GM21381 (cell line): Measurements from ENCODE around the gene NOS1.
"Not testable (repeated sequence)": the region's sequence is repeated elsewhere in the genome, so short reads cannot be mapped to it uniquely, and the experiment has no call there.

Experiments used
- ATAC-seq: cut with Tn5 transposase; IDR thresholded peaks from one replicate; pipeline ENCODE4 v1.9.1; 2021; ENCODE audit warnings: mild to moderate bottlenecking, moderate library complexity; ENCODE audit not compliant: unreplicated experiment

The NOS1 gene

GRCh38 chr12:117210266-117210918 is 151.0 kb downstream of the NOS1 start:
- no peak for ATAC-seq

DNA sequence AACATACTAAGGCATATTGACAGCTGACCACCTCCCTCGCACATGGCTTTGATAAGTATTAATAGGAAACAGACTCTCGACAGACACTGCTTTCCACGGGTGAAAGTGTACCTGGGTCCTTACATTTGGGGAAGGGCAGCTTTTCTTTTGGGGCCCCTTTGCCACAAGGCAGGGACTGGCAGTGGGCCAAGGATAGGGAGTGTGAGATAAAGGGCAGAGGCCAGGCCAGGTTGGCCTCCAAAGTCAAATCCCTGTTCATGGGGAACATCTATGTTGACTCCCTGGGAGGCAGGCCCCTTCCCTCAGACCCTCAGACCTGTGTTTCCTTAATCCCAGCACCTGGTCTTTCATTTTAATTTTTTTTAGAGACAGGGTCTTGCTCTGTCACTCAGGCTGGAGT is 151.8 kb downstream of the NOS1 start:
- no peak for ATAC-seq

DNA sequence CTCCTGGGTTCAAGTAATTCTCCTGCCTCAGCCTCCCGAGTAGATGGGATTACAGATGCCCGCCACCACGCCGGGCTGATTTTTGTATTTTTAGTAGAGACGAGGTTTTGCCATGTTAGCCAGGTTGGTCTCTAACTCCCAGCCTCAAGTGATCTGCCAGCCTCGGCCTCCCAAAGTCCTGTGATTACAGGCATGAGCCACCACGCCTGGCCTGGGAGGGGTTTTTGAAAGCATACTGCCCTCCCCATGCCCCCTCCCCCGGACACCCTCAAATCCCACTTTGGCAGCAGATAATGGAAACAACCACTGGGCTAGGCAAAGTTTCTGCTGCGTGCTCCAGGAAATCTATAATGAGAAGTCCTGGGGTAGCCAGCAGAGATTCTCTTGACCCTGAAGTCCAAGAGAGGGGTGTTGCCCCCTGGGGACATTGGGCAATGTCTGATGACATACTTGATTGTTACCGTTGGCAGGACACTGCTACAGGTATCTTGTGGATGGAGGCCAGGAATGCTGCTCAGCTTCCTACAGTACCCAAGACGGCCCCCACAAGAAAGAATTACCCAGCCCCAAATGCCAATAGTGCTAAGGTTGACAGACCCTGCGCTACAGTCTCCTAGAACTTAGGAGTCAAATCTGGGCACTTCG is 152.5 kb downstream of the NOS1 start:
- no peak for ATAC-seq

- no peak for ATAC-seq
These were observed 153.2 kb downstream of the NOS1 start for GRCh38 chr12:117208206-117208605.

DNA sequence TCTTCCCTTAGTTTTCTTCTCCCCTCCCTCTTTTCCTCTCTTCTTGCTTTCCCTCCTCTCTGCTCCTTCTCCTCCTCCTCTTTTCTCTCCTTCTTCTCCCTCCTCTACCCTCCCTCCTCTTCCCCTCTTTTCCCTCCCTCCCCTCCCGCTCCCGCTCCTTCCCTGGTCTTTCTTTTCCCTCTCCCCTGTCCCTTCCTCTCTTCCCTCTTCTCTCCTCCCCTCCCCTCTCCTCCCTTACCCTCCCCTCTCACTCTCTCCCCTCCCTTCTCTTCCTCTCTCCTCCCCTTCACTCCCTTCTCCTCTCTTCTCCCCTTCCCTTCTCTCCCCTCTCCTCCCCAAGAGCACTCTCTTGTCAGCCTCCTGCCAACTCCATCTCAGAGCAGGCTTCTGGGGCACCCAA is 153.8 kb downstream of the NOS1 start:
- ATAC-seq, result no peak

- ATAC-seq, result no peak
These were observed 158.9 kb downstream of the NOS1 start for GRCh38 chr12:117202556-117202955.

DNA sequence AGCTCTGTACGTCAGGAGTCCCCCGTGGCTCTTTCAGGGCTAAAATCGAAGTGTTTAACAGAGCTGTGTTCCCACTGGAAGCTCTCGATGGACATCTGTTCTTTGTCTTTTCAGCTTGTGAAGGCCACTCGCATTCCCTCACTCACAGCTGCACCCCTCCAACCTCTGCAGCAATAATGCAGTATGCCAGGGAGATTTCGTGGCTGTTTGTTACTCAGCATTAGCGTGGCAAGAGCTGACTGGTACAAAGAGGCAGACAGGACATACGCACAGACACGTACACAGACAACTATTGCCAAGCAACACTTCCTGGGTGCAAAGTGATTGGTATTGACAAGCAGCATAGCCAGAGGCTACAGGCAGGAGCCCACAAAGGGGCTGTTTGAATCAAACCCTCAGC is 159.4 kb downstream of the NOS1 start:
- ATAC-seq, result no peak

DNA sequence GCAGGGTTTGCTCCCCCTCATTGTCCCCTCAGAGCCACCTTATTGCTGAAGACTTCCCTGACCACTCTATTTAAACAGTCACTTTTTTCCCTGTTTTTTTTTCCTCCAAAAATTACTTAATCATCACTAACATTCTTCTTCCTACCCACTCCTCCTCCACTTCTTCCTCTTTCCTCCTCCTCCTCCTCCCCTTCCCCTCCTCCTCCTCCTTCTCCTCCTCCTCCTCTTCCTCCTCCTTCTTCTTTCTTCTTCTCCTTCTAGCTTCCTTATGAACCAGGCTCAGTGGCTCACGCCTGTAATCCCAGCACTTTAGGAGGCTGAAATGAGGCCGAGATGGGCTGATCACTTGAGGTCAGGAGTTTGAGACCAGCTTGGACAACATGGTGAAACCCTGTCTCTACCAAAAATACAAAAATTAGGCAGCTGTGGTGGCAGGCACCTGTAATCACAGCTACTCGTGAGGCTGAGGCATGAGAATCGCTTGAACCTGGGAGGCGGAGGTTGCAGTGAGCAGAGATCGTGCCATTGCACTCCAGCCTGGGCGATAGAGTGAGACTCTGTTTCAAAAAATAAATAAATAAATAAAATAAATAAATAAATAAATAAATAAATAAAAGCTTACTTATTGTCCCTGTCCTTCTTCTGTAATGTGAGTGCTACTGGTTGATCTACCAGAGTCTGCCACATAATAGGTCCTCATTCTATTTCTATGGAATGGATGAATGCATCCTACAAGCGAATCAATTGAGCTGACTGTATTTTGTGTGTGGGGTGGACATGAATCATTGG is 161.3 kb downstream of the NOS1 start:
- ATAC-seq, result not testable (repeated sequence)

DNA sequence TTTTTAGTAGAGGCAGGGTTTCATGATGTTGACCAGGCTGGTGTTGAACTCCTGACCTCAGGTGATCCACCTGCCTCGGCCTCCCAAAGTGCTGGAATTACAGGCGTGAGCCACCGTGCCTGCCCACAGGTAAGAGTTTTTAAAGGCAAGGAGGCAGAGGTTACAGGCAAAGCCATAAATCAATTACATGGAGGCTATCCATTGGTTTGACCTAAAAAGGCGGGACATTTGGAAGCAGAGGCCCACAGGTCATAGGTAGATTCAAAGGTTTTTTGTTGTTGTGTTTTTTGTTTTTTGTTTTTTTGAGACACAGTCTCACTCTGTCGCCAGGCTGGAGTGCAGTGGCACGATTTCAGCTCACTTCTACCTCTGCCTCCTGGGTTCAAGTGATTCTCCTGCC is 165.1 kb downstream of the NOS1 start:
- ATAC-seq, result not testable (repeated sequence)

DNA sequence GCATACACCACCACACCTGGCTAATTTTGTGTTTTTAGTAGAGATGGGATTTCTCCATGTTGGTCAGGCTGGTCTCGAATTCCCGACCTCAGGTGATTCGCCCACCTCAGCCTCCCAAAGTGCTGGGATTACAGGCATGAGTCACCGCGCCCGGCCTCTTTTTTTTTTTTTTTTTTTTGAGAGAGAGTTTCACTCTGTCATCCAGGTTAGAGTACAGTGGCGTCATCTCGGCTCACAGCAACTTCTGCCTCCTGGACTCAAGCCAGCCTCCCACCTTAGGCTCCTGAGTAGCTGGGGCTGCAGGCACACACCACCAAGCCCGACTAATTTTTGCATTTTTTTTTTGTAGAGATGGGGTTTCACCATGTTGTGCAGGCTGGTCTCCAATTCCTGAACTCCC is 166.4 kb downstream of the NOS1 start:
- not testable (repeated sequence) for ATAC-seq

- ATAC-seq, result no peak
These were observed 167.5 kb downstream of the NOS1 start for GRCh38 chr12:117193903-117194302.

- ATAC-seq, result not testable (repeated sequence)
These were observed 168.8 kb downstream of the NOS1 start for GRCh38 chr12:117192581-117192980.

- ATAC-seq, result no peak
These were observed 169.4 kb downstream of the NOS1 start for GRCh38 chr12:117192057-117192456.

DNA sequence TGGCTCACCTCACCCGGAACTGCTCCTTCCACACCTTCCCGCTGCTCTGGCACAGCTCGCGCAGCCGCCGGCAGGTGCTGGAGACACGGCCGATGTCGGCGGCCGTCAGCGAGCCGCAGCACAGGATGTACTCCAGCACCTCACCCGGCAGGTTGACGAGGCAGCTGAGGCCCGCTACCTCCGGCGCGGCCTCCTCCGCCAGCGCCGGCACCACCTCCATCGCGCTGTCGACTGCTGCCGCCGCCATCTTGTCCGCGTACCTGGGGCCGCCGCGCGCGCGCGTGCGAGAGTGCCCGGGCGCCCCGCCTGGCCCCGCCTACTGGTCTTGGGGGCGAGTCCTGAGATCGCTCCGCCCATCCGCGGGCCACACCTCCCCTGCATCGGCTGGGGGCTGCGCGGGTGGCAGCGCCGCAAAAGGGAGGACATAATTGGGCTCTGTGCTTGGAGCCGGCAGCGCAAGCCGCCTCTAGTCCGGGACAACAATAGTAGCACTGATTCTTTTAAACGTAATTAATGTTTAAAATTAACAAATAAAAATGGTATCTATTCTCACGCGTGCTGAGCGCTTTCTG is 171.1 kb downstream of the NOS1 start, which contains the start of gene FBXO21:
Gene FBXO21, minus strand, starts transcription at position 261 of the 572 bp plus-strand sequence. Its CDS starts 14 bp downstream, at position 247.
- ATAC-seq, result peak; percentile 97

DNA sequence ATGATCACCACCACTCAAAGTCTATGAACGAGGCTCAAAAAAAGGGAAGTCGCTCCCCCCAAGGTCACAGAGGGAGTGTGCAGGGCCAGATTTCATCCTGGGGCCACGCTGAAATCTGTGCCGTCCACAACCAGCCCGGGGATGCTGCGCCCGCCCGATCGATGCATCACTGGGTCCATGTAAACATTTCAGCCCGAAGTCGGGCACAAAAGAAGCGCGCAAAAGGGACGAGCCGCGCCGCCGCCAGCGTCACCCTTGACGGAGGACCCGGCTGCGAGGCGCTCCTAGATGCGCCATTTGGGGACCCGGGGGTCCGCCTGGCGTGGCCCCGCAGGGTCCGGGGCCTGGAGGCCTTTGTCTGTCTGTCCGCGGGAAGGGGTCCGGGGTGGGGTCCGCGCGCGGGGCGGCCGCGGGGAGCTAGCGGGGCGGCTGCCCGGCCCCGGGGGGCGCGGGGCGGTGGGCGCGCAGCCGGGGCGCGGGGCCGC is 171.7 kb downstream of the NOS1 start:
- ATAC-seq, result peak; percentile 41

DNA sequence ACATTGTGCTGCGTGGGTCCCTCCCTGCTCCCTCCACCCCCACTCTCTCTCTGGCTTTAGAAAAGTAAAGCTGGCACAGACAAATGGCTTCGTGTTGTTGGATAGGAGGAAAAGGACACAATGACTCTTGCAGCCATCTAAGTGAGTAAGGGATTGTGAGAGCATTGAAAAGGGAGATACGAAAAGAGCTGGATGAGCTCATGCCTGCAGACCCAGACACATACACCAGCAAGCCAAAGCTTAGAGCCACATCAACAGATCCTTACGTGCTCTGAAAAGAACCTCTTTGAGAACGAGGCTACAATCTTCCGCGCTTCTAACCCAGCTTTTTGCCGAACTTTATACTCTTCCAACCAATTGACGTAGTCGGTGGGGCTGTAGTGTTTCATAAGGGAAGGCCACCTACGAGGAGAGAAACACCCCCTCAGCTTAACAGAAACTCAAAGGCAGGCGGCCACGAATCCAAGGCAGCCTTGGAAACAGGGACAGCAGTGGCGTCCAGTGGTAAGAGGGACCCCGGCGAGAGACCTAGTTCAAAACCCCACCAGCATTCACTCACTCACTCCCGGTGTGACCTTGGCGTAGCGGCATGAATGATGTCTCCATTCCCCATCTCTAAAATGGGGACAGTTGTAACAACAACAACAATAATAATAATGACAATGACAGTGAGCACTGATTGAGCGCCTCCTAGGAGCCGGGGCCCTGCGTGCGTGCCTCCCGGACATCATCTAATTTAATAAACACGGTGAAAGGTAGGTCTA is 172.3 kb downstream of the NOS1 start:
- no peak for ATAC-seq

DNA sequence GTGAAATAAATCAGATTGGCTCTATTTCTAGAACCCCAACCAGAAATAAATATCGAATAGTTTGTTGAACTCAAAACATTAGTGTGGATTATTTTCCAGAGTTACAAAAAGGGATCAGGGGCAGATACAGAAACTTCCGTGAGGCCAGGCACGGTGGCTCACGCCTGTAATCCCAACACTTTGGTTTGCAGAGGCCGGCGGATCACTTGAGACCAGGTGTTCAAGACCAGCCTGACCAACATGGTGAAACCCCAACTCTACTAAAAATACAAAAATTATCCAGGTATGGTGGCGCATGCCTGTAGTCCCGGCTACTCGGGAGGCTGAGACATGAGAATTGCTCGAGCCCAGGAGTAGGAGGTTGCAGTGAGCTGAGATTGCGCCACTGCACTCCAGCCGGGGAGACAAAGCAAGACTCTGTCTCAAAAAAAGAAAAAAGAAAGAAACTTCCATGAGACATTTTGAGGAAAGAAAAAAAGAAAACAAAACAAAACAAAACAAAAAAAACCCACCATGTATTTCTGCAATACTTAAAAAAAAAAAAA is 173.2 kb downstream of the NOS1 start:
- ATAC-seq, result no peak

- no peak for ATAC-seq
These were observed 174.0 kb downstream of the NOS1 start for GRCh38 chr12:117187421-117187820.

DNA sequence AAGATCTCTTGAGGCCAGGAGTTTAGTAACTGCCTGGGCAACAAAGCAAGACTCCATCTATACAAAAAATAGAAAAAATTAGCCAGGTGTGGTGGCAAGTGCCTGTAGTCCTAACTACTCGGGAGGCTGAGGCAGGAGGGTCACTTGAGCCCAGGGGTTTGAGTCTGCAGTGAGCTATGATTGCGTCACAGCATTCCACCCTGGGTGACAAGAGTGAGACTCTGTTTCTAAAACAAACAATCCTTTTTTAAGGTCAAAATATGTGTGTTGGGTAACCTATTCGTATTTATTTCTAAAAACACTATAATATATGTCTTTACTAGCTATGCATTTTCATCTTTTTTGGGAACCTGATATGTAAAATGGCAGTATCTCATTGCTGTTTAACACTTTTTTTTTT is 178.6 kb downstream of the NOS1 start:
- ATAC-seq, result no peak

GRCh38 chr12:117181468-117181843 is 180.0 kb downstream of the NOS1 start:
- not testable (repeated sequence) for ATAC-seq
